Activated CD4-positive, alpha-beta memory T cell treated with anti-CD3 and anti-CD28 coated beads for 36 hours (primary cell): Measurements from ENCODE around the gene SLC16A12. TPM values are rescaled to one million over a fixed set of nuclear protein-coding genes. Genes with fewer than 3 reads are reported as not detected.
A peak's percentile ranks its signal among the peaks of the same experiment; 100 is the strongest.
"Not testable (repeated sequence)": the region's sequence is repeated elsewhere in the genome, so short reads cannot be mapped to it uniquely, and the experiment has no call there.

Source experiments
- CTCF ChIA-PET: fragments of 350-600 bp; sonication (Branson Sonifier 250); formaldehyde crosslinking; loops from one replicate; lab custom pipeline; 2021; ENCODE audit warnings: antibody characterized with exemption, inconsistent platforms; lab: Charles Lee
- POLR2A ChIA-PET: fragments of 350-600 bp; sonication (Branson Sonifier 250); formaldehyde crosslinking; loops from one replicate; lab custom pipeline; 2021; ENCODE audit warnings: antibody characterized with exemption; lab: Charles Lee
- DNase-seq: peaks from one replicate; pipeline ENCODE4 v3.0.0-alpha.2; 2020
- H3K27ac Mint-ChIP-seq: one replicate; pipeline ENCODE4 v1.8.0; 2021; ENCODE audit warnings: mixed read lengths
- H3K27me3 Mint-ChIP-seq: one replicate; pipeline ENCODE4 v1.8.0; 2021; ENCODE audit warnings: mixed read lengths
- H3K36me3 Mint-ChIP-seq: one replicate; pipeline ENCODE4 v1.8.0; 2021; ENCODE audit warnings: mixed read lengths
- H3K4me1 Mint-ChIP-seq: one replicate; pipeline ENCODE4 v1.8.0; 2021; ENCODE audit warnings: low read depth, mixed read lengths
- H3K4me3 Mint-ChIP-seq: one replicate; pipeline ENCODE4 v1.8.0; 2021; ENCODE audit warnings: mild to moderate bottlenecking, mixed read lengths
- H3K9me3 Mint-ChIP-seq: one replicate; pipeline ENCODE4 v1.8.0; 2021; ENCODE audit warnings: mixed read lengths
- intact Hi-C: fragments of 100-400 bp; cut with micrococcal nuclease; formaldehyde crosslinking; loops from one replicate; pipeline ENCODE4 v1.15.1; 2023
- total RNA-seq, 2 experiments: library from RNA; stranded (reverse); gene quantifications; one replicate each; pipeline ENCODE4 v1.2.3, GENCODE V29; 2021

SLC16A12 gene
- total RNA-seq, 2 experiments from 2014 or later, result not detected

DNA sequence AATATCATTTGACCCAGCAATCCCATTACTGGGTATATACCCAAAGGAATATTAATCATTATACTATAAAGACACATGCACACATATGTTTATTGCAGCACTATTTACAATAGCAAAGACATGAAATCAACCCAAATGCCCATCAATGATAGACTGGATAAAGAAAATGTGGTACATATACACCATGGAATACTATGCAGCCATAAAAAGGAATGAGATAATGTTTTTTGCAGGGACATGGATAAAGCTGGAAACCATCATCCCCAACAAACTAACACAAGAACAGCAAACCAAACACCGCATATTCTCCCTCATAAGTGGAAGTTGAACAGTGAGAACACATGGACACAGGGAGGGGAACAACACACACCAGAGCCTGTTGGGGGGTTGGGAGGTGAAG is 11.3 kb upstream of the SLC16A12 start:
- H3K27ac Mint-ChIP-seq, H3K9me3 Mint-ChIP-seq, intact Hi-C loops, DNase-seq, H3K27me3 Mint-ChIP-seq, H3K36me3 Mint-ChIP-seq, H3K4me3 Mint-ChIP-seq, POLR2A ChIA-PET, H3K4me1 Mint-ChIP-seq, CTCF ChIA-PET: not testable (repeated sequence)

DNA sequence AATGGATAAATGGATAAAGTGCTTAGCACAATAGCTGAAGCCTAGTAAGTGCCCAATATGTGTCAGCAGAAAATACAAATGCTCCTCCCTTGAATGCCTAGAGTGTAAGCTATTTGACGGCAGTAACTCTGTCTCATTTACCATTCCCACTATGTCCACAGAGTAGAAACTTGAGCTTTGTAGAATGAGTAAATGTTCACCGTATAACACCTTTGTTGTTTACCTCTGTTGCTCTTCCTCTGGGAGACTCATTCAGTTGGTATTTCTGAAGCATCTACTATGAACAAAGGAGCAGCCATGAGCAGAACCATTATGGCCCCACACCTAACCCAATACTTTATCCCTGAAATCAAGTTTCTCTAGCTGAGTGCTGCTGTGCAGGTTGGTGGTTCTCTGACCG is 8.4 kb upstream of the SLC16A12 start:
- ChIA-PET POLR2A (no interaction called here), CTCF (interaction anchor here (0.5 kb wide), 1 partner anchor 331 kb away, joined by 3 read pairs; no protein-coding TSS in a partner anchor)
- H3K27me3 Mint-ChIP-seq, result peaks cover 12% of the 10 kb centered on the region

GRCh38 chr10:89540420-89540949 is 5.1 kb upstream of the SLC16A12 start:
- Mint-ChIP-seq H3K36me3 (no peaks in the 10 kb centered on the region), H3K27me3 (peaks cover 31% of the 10 kb centered on the region), H3K4me3 (no peak overlapping the region), H3K9me3 (no peaks in the 10 kb centered on the region), H3K4me1 (peaks cover 3% of the 10 kb centered on the region), H3K27ac (no peak overlapping the region)
- POLR2A ChIA-PET, result no interaction called here
- no peak for DNase-seq
- intact Hi-C loops, result no loop called here
- CTCF ChIA-PET, result no interaction called here

More for the DNA sequence above, 8.4 kb upstream of the SLC16A12 start:
- no peak overlapping the region for H3K4me3 Mint-ChIP-seq
- intact Hi-C loops, result no loop called here
- H3K36me3 Mint-ChIP-seq, result no peaks in the 10 kb centered on the region
- no peaks in the 10 kb centered on the region for H3K9me3 Mint-ChIP-seq
- no peak overlapping the region for H3K27ac Mint-ChIP-seq
- H3K4me1 Mint-ChIP-seq, result no peaks in the 10 kb centered on the region
- no peak for DNase-seq

- H3K4me3 Mint-ChIP-seq, result no peak overlapping the region
- CTCF ChIA-PET, result no interaction called here
- POLR2A ChIA-PET, result no interaction called here
- H3K9me3 Mint-ChIP-seq, result no peaks in the 10 kb centered on the region
- H3K4me1 Mint-ChIP-seq, result peaks cover 10% of the 10 kb centered on the region
- intact Hi-C loops, result no loop called here
- peaks cover 43% of the 10 kb centered on the region for H3K27me3 Mint-ChIP-seq
- H3K36me3 Mint-ChIP-seq, result no peaks in the 10 kb centered on the region
- no peak overlapping the region for H3K27ac Mint-ChIP-seq
- no peak for DNase-seq
Measured at GRCh38 chr10:89537364-89537763, 2.0 kb upstream of the SLC16A12 start.

DNA sequence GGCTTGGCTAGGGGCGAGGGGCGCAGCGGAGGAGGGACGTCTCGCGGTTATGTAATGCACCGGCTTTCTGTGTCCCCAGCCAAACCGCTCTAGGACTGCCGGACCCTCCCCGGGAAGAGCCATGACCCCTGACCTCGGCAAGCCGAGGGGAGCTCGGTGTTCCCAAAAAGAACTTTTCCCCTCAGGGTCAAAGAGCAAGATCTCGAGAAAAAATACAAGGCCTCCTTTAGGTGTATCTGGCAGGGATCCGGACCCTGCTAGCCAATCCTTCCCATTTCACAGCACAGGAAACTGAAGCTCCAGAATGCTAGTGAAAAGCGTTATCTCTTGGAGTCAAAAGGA is 590 bp upstream of the SLC16A12 start:
- ChIA-PET POLR2A (no interaction called here), CTCF (interaction anchor here (0.9 kb wide), 1 partner anchor 29 kb away, joined by 3 read pairs; no protein-coding TSS in a partner anchor)
- Mint-ChIP-seq H3K4me1 (peaks cover 10% of the 10 kb centered on the region), H3K4me3 (no peak overlapping the region), H3K36me3 (no peaks in the 10 kb centered on the region), H3K9me3 (no peaks in the 10 kb centered on the region), H3K27ac (no peak overlapping the region), H3K27me3 (peaks cover 50% of the 10 kb centered on the region)
- DNase-seq, result no peak
- intact Hi-C loops, result no loop called here

DNA sequence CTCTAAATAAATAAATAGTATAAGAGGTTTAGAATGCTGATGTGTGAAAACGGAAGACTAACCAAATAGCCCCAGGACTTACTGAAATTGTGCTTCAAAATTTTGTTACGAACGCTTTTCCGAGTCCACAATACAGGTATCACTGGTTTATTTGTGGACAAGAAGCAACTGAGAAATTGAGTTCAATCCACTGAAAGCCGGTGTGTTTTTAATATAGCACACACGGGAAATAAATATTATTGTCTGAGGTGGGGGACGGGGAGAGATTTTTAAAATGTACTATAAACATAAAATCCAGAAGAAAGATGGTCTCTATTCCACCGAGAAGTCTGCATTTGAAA is 598 bp downstream of the SLC16A12 start:
- Mint-ChIP-seq H3K4me3 (peak overlapping the region; percentile 11), H3K27me3 (peaks cover 46% of the 10 kb centered on the region), H3K9me3 (no peaks in the 10 kb centered on the region), H3K36me3 (no peaks in the 10 kb centered on the region), H3K4me1 (peaks cover 10% of the 10 kb centered on the region), H3K27ac (no peak overlapping the region)
- intact Hi-C loops, result no loop called here
- CTCF ChIA-PET, result no interaction called here
- POLR2A ChIA-PET, result no interaction called here
- no peak for DNase-seq

DNA sequence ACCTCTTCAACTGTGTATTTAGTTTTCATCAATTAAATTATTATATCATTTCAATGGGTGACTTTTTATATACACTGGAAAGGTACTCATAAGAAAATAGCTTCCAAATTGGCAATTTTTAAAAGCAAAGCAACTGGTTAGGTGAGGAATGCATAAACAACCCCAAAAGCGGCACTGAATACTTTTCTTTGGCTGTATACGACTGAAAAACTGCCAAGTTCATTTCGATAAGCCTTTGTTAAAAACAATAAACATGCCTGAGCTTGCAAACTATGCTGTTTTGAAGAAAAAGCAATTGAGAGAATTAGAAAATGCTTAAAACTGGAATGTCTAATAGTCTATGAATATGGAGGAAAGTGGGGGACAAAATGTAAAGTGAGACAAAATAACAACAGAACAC is 2.9 kb downstream of the SLC16A12 start:
- no peak overlapping the region for H3K4me3 Mint-ChIP-seq
- ChIA-PET POLR2A (no interaction called here), CTCF (no interaction called here)
- H3K27ac Mint-ChIP-seq, result no peak overlapping the region
- intact Hi-C loops, result no loop called here
- no peaks in the 10 kb centered on the region for H3K9me3 Mint-ChIP-seq
- DNase-seq, result no peak
- H3K36me3 Mint-ChIP-seq, result no peaks in the 10 kb centered on the region
- H3K4me1 Mint-ChIP-seq, result peaks cover 10% of the 10 kb centered on the region
- H3K27me3 Mint-ChIP-seq, result peaks cover 40% of the 10 kb centered on the region

DNA sequence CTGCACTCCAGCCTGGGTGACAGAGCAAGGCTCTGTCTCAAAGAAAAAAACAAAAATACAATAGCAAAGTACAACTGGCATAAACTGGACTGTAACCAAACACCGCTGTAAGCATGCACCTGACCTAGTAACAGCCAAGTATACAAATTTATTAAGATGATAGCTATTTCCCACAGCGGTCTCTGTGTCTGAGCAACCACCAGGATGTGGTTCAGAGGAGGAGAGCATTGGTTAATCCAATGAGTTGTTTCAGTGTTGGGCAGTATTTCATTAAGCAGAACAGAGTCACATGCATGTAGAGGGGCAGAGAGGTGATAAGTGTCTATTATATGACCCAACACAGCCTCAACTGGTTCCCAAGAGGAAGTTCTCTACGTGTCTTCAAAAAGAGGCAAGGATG is 4.0 kb downstream of the SLC16A12 start:
- Mint-ChIP-seq H3K4me3 (no peak overlapping the region), H3K36me3 (no peaks in the 10 kb centered on the region), H3K9me3 (no peaks in the 10 kb centered on the region), H3K27ac (no peak overlapping the region), H3K4me1 (peaks cover 10% of the 10 kb centered on the region), H3K27me3 (peaks cover 33% of the 10 kb centered on the region)
- ChIA-PET POLR2A (no interaction called here), CTCF (no interaction called here)
- intact Hi-C loops, result no loop called here
- no peak for DNase-seq

DNA sequence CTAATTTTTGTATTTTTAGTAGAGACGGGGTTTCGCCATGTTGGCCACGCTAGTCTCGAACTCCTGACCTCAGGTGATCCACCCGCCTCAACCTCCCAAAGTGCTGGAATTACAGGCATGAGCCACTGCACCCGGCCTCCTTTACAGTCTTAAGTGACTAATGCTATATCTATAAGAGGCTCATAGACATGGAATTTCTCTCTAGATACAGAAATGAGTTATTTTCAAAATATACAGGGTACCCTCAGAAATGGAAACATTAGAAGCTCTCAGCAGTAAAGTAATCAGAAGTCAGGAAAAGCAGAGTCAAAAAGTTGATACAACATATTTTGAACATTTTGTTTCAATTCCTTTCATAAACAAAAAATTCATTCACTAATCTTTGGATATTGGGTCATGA is 5.7 kb downstream of the SLC16A12 start:
- POLR2A ChIA-PET, intact Hi-C loops, H3K36me3 Mint-ChIP-seq, H3K4me1 Mint-ChIP-seq, H3K4me3 Mint-ChIP-seq, H3K27ac Mint-ChIP-seq, H3K9me3 Mint-ChIP-seq, DNase-seq: not testable (repeated sequence)
- CTCF ChIA-PET, result interaction anchor here (0.7 kb wide), 1 partner anchor 109 kb away, joined by 5 read pairs; no protein-coding TSS in a partner anchor
- H3K27me3 Mint-ChIP-seq, result peaks cover 25% of the 10 kb centered on the region

- no peaks in the 10 kb centered on the region for H3K4me1 Mint-ChIP-seq
- CTCF ChIA-PET, result interaction anchor here (0.6 kb wide), 1 partner anchor 210 kb away, joined by 6 read pairs; no protein-coding TSS in a partner anchor
- intact Hi-C loops, result no loop called here
- peaks cover 8% of the 10 kb centered on the region for H3K27me3 Mint-ChIP-seq
- no peak for DNase-seq
- no peaks in the 10 kb centered on the region for H3K36me3 Mint-ChIP-seq
- POLR2A ChIA-PET, result no interaction called here
- H3K9me3 Mint-ChIP-seq, result no peaks in the 10 kb centered on the region
- H3K4me3 Mint-ChIP-seq, result no peak overlapping the region
- no peak overlapping the region for H3K27ac Mint-ChIP-seq
Measured at GRCh38 chr10:89526358-89526757, 9.0 kb downstream of the SLC16A12 start.

- Mint-ChIP-seq H3K27ac (no peak overlapping the region), H3K36me3 (no peaks in the 10 kb centered on the region), H3K4me1 (no peaks in the 10 kb centered on the region), H3K27me3 (peaks cover 5% of the 10 kb centered on the region), H3K4me3 (no peak overlapping the region), H3K9me3 (no peaks in the 10 kb centered on the region)
- DNase-seq, result no peak
- POLR2A ChIA-PET, result no interaction called here
- intact Hi-C loops, result no loop called here
- CTCF ChIA-PET, result no interaction called here
Measured at GRCh38 chr10:89525556-89525955, 9.8 kb downstream of the SLC16A12 start.

- no peak for DNase-seq
- ChIA-PET POLR2A (no interaction called here), CTCF (no interaction called here)
- no peaks in the 10 kb centered on the region for H3K9me3 Mint-ChIP-seq
- intact Hi-C loops, result no loop called here
- no peaks in the 10 kb centered on the region for H3K4me1 Mint-ChIP-seq
- H3K27ac Mint-ChIP-seq, result no peak overlapping the region
- H3K4me3 Mint-ChIP-seq, result no peak overlapping the region
- peaks cover 4% of the 10 kb centered on the region for H3K27me3 Mint-ChIP-seq
- H3K36me3 Mint-ChIP-seq, result no peaks in the 10 kb centered on the region
Measured at GRCh38 chr10:89524279-89524678, 11.1 kb downstream of the SLC16A12 start.

DNA sequence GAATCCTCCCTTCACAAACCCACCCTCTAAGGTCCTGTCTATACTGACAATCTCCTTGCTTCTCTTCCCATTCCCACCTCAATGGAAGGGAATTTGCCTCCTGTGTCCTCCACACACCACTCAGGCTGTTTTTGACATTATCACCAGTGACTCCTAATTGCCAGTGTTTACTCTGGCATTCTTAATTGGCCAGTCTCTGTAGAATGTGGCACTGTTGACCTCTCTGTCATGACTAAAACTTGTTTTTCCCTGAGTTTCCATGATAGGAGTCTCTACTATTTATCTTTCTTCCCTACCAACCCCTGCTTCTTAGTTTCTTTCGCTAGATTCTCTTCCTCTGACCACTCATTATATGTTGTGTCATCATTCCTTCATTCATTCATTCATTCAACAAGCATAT is 12.1 kb downstream of the SLC16A12 start:
- Mint-ChIP-seq H3K36me3 (no peaks in the 10 kb centered on the region), H3K4me1 (no peaks in the 10 kb centered on the region), H3K9me3 (no peaks in the 10 kb centered on the region), H3K27ac (no peak overlapping the region), H3K4me3 (no peak overlapping the region), H3K27me3 (peaks cover 4% of the 10 kb centered on the region)
- DNase-seq, result no peak
- ChIA-PET POLR2A (no interaction called here), CTCF (no interaction called here)
- intact Hi-C loops, result no loop called here
